DMS 273 treated with DMSO at 0.1 percent for 48 hours (cell line): ENCODE results near the gene GTF3A.
"Not testable (repeated sequence)": the region's sequence is repeated elsewhere in the genome, so short reads cannot be mapped to it uniquely, and the experiment has no call there.

Experiments used
- DNase-seq: peaks from one replicate; lab custom pipeline; 2025; lab: John Stamatoyannopoulos, UW

Gene GTF3A

DNA sequence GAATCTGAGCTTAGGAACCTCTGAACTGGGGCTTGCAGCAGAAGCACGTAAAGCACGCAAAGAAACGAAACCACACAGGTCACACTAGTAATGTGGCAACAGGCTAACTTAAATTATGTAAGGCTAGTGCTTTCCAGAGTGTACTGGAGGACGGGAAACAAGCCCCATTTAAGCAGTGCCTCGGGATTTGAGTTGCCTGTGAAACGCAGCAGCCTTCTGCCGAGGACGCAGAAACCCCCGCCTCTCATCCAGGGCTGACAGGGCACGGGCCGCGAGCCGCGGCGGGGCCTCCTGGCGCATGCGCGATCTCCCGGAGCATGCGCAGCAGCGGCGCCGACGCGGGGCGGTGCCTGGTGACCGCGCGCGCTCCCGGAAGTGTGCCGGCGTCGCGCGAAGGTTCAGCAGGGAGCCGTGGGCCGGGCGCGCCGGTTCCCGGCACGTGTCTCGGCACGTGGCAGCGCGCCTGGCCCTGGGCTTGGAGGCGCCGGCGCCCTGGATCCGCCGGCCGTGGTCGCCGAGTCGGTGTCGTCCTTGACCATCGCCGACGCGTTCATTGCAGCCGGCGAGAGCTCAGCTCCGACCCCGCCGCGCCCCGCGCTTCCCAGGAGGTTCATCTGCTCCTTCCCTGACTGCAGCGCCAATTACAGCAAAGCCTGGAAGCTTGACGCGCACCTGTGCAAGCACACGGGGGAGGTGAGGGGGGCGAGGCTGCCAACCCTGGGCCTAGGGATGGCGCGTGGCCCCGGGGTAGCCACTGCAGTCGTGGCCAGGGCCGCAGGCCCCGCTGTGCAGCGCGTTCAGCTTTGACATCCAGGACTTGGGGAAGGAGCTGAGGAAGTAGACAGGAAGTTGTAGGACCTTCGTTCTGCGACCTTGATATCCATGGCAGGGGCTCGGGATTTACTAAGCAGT, at the start of gene GTF3A:
TSS of gene GTF3A (plus strand) at position 374 of the 912 bp plus-strand sequence.
- DNase-seq: peak; percentile 22

DNA sequence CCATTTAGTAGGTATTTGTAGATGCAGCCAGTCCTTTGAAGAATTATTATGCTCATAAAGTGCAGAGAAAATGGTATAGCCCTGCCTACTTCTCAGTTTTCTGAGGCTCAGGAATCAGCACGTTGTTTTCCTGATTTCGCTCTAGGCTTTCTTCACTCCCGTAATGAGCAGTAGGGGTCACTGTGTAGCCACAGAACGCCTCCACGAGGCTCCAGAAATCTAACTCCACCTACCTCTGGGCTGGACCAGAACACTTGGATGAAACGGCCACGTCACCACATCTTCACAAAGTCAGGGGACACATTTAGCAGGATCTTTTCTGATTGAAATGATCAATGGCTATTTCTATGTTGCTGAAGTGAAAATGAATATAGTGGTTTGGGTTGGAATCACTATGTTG, 49.8 kb upstream of the GTF3A start:
- DNase-seq: peak; percentile 27

DNA sequence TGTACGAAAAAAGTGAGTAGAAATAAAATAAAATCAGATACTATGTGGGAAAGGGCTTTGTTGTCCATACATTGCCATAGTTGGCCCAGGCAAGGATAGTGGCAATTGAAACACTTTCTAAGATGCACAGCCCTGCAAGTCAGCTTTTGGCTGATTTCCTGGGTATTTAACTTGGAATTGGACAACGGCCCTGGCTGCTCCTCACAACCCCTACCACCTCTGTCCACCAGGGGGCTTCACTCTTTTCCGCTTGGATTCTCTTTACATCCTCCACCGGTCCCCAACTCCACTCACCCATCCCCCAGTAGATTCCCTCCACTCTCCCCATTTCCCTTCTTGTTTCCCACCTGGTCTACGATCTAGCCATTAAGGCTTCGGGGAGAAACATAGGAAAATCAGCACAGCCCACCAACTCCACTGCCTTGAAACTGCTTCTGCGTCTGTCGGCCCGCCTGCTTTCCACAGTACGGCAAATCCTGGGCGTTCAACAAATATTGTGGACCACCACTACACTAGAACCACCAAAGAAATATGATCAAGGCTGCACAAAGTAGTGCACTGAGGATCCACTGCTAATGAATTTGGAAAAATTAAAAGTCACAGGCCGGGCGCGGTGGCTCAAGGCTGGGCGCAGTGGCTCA, 48.6 kb upstream of the GTF3A start:
- no peak for DNase-seq

DNA sequence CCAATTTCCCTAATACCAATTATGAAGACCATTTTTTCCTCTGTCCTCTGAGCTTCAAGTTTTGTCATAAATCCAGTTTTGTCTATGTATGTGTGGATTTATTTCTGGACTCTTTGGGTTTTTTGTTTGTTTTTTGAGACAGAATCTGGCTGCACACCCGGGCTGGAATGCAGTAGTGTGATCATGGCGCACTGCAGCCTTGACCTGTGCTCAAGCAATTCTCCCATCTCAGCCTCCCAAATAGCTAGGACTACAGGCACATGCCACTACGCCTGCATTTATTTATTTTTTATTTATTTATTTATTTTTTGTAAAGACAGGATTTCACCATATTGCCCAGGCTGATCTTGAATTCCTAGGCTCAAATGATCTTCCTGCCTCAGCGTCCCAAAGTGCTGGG, 45.3 kb upstream of the GTF3A start:
- DNase-seq: no peak

DNA sequence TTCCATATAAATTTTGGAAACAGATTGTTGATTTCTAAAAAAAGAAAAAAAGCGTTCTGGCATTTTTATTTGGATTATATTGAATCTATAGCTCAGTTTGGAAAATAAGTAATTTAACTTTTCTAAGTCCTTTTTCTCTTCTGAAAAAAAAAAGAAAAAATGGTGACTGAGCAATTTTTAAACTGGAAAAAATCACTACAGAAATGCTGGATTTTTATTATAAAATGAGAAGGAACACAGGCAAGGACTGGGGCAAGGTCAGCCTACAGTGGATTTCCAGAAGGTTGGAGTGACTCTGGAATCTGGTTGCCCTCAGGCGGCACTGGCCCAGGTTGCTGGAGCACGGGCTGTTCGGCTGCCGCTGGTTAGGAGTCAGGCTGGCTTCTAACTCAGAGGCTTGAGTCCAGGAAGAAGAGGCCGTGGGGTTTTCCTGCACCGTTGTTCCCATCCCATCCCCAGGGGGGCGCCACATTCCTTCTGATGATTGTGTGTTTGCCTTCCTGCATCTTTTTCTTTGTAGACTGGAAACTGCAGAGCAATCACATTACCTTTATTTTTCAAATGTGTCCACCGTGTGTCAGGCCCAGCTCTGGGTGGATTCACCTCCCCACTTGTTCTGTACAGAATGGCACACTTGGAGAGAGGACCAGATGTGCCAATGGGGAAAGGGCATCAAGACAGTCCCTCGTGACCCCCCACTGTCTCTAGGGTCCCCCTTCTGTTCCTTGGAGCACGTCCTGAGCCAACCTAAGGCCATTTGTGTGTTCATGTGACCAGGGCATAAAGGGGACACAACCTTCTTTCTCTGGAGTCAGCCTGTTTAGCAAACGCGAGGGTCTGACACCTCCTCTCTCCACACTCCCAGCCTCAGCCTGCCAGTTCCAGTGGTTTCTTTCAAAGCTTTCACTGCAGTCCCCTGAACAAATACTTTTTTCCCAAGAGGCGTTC, 44.5 kb upstream of the GTF3A start:
- peak; percentile 3 for DNase-seq

DNA sequence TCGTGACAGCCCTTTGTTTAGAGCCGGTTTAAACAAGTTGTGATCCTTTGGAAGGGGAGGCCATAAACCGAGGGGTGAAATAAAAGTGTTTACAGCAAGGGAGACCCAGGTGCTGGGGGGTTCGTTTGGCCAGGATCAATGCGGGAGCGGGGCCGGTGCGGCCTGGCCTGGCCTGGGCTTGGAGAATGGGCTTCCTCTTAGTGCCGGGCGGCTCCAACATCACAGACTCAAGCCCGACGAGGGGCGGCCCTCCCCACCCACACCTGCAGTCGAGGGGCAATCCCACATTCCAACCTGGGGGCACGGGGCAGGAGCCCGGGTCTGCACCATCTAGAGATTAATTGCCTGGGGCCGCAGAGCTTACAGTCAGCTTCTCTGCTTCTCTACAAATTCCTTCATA, 42.8 kb upstream of the GTF3A start:
- DNase-seq: no peak

DNA sequence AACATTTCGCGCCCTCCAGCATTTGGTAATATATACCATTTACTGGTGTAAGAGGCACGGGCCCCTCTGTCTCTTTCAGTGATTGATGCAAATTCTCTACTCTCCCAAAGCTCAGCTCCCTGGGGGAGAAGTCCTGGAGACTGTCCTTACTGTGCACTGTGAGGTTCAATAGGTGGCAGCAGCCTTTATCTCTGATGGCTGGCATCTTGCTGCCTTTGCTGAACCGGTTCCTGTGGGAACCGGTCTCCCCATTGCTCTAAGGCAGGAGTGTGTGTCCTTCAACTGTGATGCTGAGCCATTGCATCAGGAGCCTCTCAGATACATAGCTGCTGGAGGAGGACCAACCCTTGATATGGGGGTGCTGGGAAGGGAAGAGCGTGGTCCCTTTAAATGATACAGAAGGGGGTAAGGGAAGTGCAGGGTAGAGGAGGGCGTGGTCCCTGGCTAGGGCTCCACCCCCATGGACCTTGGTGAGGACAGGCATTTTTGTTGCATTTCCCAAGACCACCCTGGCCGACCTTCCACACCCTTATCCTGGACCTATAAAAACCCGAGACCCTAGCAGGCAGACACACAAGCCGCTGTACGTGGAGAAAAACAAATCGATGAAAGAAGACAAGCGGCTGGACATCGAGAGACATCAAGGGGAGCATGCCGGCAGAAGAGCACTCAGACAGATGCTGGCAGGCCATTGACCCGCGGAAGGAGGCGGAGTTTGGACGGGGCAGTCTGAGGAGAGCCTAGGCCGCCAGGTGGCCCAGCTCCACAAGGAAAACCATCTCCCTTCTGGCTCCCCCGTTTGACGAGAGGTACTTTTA, 41.1 kb upstream of the GTF3A start:
- no peak for DNase-seq

DNA sequence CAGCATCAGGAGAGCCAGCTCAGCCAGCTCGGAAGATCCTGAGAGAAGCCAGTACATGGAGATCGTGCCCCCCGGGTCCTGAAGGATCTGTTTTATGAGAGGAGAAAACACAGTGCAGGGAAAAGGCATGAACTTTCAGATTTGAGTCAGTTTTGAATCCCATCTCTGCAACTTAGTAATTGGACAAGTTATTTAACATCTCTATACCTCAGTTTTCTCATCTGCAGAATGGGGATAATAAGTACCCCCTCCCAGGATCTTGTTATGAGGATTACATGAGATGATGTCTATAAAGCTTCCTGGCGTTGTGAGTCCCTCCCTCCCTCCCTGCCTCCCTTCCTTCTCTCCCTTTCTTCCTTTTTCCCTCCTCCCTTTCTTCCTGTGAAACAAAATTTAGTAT, 40.1 kb upstream of the GTF3A start:
- DNase-seq: no peak

DNA sequence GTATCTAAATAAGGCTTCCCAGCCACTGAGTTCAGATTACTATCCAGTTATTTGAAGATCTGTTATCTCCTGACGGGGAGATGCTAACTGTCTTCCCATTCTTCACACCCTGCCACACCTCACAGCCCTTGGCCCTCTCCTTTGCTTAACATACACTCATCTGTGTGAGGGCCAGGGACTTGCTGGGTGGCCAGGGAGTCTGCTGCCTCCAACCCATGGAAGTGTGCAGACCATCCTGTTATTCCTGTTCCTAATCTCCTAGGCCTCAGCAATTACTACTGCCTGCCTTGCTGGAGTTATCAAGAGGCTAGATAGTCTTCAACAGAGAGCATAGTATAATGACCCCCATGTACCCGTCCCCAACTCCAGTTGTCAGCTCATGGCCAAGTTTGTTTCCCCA, 36.2 kb upstream of the GTF3A start:
- DNase-seq: no peak

DNA sequence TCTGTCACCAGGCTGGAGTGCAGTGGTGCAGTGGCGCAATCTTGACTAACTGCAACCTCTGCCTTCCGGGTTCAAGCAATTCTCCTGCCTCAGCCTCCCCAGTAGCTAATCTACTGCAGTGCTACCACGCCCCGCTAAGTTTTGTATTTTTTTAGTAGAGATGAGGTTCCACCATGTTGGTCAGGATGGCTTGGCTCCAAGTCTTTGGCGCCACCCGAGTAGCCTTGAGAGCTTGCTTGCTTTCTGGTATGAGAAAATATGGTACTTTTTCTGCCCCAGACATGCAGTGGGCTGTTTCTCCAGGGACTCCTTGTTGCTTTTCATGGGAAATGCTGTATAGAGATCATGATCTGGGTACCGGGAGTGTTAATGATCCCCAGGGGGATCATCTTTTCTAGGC, 34.5 kb upstream of the GTF3A start:
- no peak for DNase-seq

DNA sequence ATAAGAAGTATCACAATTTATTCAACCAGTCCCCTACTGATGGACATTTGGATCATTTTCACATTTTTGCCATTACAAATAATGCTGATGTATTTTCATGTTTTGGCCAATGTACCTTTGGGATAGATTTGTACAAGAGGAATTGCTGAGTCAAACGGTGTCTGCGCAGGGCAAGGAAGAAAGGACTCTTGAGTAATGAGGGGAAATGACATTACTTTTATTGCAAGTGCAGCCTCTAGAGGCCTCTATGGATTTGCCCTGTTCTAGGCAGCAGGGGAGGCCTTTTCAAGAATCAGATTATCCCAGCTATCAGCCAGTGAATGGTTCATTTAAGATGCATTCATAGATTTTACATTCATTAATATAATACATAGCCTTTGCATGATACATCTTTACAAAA, 32.9 kb upstream of the GTF3A start:
- no peak for DNase-seq

DNA sequence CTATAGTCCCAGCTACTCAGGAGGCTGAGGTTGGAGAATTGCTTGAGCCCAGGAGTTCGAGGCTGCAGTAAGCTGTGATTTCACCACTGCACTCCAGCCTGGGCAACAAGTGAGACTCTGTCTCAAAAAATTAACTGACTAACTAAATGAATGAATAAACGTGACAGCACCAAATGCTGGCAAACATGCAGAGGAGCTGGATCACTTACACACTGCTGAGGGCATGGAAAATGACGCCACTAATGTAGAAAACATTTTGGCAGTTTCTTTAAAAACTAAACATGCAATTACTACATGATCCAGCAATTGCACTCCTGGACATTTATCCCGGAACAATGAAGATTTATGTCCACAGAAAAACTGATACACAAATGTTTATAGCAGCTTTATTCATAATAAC, 31.3 kb upstream of the GTF3A start:
- no peak for DNase-seq

DNA sequence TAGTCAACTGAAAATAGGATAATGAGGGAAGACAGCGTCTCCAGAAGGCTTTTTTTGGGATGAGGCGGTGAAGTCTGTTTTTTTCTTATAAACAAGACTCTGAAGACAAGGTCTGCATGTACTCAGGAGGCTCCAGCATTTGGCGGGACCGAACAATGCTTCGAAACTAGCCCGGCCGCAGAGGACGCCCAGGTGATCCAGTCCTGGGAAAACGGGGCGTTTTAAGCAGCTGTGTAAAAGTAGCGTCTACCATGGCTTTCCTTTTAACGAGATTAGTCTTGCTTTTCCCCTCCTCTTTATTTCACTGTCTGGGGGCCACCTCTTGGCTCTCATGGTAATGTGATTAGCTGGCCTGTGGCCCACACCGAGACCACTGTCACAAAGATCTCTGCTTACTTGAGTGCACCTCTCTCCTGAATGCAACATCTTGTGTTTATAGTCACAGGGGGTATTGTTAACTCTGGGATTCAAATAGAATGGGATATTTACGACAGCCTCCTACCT, 29.4 kb upstream of the GTF3A start:
- no peak for DNase-seq

DNA sequence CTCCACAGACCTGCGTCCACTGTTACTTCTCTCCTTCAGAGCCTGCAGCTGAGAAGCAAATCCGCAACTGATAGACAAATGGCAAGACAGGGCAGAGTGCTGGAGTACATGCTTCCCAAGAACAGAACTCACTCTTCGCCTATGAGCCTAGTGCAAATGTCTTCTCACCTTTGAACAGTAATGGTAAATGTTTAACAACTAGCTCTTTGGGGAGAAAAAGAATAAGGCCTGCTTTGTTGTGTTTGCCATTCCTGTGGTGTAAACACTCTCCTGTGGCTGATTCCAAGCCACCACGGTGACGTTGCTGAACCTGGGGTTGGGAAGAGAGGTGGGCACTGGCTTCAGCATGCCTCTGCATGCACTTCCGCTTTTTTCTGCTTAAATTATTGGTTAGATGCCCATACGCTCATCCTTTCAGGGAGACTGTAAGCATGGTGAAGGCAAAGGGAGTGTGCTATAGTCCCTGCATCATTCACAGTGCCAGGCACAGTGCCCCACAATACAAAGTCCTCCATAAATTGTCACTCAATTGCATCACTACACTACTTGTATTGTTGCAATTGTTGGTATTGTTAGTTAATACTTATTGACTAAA, 28.1 kb upstream of the GTF3A start:
- DNase-seq: no peak

DNA sequence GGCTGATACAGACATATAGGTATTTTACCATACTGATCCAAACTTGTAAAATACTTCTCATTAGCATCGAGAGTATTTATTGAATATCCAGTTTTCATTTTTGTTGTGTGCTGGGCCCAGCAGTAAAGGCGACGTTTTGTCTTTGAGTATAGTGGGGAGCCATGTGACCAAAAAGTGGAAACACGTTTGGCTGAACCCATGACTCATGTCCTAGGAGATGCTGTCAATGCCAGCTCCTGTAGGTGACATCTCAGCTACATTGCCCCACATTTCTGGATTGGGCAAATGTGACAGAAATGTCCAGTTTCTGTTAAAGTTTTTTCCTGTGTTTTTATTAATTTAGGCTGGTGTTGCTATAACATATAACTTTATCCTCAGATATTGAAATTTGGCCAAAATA, 26.1 kb upstream of the GTF3A start:
- DNase-seq: no peak

DNA sequence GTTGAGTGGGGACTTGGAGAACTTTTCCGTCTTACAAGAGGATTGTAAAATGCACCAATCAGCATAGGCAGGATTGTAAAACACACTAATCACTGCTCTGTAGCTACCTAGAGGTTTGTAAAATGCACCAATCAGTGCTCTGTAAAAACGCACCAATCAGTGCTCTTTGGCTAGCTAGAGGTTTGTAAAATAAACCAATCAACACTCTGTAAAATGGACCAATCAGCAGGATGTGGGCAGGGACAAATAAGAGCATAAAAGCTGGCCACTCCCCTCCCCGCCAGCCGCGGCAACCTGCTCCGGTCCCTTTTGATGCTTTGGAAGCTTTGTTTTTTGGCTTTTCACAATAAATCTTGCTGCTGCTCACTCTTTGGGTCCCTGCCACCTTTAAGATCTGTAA, 24.0 kb upstream of the GTF3A start:
- not testable (repeated sequence) for DNase-seq

DNA sequence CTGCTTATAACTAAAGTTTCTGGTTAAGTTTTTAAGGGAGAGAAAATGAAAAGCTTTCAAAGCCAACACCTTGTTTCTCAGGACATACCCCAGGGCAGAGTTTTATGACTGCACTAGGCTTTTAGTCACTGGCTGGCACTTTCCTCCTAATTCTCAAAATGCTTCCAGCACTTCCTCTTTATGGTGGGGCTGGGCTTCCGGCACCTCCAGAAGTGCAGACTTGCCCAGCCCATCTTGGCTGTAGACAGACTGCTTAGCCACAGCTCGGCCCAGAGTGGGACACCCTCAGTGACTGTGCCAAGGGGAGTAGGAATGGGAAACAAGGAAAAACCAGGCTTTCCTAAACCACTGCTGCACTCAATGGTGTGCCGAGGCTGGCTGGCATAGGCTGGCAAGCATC, 23.2 kb upstream of the GTF3A start:
- no peak for DNase-seq

DNA sequence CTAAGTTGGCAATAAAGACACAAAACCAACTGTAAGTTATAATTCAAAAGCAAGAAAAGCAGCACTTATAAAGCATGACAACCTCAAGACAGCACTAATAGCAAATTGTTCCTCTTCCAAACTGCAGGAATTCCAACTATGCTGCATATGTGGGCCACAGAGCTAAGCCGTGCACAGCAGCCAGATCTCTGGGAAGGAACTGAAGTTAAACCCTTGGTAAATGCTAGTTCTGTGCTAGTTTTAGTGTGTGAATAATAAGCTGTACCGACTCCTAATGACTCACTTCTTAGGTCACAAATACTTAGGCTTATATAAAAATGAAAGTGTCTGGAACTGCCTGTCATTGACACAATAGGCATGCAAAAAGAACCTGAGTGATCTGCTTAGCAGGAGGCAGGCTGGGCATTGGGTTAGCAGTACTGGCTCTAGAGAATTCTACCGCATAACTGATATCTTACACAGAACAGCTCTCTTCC, 21.2 kb upstream of the GTF3A start:
- no peak for DNase-seq

DNA sequence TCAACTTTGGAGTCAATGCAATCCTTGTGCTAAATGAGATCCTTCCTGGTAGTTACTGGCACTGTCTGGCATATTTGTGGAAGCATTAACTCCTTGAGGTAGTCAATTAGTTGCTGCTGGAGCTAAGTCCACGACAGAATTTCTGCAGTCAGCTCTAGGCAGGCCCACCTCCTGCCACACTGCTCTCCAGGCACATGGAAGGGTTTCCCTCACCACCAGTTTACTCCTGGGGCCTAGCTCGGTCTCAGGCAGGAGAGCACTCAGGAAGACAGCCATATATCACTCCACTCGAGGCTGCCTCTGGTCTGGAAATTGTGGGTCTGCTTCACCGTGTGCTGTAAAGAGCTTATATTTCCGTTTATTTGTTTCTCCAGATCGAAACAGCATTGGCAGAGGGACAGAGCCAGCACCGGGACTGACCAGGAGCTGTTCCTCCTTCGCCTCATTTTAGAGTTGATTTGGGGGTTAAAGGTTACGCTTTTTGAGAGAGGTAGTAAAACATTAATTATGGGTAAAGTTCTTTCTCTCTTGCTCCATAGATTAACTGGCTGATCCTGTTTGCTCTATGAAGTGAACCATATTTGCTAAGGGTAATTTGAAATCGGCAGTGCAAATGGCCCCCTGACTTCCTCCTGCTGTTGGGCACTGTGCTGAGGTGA, 20.6 kb upstream of the GTF3A start:
- no peak for DNase-seq

DNA sequence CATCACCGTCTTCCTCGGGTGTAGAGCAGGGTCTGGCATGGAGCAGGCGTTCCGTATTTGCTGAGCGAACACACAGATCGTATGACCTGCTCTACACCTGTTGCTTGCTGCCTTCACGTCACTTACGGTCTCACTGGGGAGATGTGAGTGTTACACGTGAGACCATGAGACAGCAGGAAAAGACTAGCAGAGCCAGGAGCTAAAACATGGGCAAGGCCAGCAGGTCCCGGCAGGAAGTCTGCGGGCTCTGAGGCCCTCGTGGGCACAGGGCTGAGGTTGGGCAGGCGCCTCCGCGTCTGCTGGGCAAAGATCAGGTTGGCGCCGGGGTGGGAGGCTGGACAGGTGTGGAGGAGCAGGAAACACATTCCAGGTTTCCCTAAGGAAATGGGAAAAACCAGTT, 19.7 kb upstream of the GTF3A start:
- no peak for DNase-seq
